Smooth muscle cell of the brain vasculature (primary cell): ENCODE measurements around the gene ERFE.
"Not testable (repeated sequence)": the region's sequence is repeated elsewhere in the genome, so short reads cannot be mapped to it uniquely, and the experiment has no call there.

Experiments
- DNase-seq: peaks from one replicate; pipeline ENCODE4 v3.0.0-alpha.2; 2012; ENCODE audit warnings: low read depth, low spot score

The ERFE gene

DNA sequence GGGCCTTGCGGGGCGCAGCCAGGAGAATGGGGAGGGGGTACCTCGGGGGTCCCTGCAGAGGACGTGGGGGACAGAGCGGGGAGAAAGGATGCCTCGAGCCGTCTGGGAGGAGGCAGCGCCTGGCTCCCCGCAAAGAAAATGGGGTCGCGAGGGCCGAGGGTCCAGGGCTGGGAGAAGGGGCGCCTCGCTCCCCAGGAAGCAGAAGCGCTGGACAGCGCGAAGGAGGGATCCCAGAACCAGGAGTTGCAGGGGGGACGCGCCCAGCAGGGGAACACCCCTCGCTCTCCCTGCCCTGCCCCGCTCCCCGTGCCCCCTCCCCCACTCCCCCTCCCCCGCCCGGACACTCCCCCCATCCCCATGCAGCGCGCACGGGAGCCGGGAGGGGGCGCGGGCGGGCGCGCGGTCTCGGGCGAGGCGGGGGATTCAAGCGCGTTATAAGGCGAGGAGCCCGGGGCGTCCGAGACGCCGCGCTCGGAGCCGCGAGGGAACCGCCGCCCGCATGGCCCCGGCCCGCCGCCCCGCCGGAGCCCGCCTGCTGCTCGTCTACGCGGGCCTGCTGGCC lies at the start of gene ERFE:
TSS of gene ERFE (plus strand) at position 462 of the 562 bp plus-strand sequence. CDS start at position 500, 38 bp downstream.
- no peak for DNase-seq

DNA sequence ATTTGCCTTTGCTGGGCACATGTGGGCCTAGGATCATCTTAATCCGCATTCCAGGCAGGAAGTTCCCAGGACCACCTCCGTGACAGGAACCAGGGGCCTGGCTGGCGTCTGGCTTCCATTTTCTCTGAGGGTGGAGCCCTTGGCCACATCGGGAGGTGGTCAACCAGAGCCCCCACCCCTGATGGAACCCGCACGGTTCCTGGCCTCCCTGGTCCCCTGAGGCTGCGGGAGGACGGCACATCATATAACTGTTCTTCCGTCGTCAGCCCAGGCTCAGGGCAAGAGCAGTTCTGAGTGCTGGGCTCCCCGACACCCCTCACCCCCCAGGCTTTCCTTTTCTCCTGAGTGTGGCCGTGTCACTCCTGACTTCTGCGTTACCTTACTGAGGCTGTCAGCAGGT lies 45.2 kb upstream of the ERFE start:
- DNase-seq = no peak

GRCh38 chr2:238114331-238114841 lies 44.4 kb upstream of the ERFE start:
- no peak for DNase-seq

GRCh38 chr2:238114851-238115660 lies 43.7 kb upstream of the ERFE start:
- DNase-seq = no peak

- DNase-seq = not testable (repeated sequence)
These were observed 43.1 kb upstream of the ERFE start for GRCh38 chr2:238115709-238116108.

DNA sequence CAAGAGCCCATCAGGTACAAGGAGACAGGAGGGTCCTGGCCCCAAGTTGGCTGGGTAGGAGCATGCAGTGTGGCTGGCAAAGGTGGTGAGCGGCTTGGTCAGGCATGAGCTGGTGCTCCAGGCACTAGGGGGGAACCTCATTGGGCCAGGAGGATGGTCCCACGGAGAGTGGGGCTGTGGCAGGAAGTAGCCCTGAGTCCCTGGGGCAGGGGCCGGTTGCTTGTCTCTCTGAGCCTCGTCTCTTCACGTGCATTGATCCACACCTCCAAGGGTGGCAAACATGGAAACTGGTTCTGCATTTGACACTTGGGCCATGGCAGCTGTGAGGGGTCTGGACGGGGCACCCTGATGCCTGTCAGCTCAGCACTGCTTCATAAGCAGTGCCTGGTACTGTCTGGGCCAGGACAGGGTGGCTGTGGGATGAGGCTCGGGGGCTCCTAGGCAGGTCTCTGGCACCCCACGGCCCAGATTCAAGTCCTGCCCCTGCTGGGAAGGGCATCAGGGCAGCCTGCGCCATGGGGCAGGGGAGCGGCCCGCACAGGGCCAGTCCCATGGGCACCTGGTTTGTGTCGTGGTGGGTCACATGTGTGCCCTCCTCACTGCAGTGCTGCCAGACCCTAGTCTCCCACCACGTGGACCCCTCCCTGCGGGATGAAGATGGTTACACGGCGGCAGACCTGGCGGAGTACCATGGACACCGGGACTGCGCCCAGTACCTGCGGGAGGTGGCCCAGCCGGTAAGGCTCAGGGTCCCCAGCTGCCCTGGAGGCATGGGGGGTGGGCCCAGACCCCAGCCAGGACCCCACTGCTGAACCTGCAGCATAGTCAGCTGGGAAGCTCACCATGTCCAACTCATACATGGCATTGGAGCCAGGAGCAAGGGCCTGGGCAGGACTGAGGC lies 42.2 kb upstream of the ERFE start:
- no peak for DNase-seq

DNA sequence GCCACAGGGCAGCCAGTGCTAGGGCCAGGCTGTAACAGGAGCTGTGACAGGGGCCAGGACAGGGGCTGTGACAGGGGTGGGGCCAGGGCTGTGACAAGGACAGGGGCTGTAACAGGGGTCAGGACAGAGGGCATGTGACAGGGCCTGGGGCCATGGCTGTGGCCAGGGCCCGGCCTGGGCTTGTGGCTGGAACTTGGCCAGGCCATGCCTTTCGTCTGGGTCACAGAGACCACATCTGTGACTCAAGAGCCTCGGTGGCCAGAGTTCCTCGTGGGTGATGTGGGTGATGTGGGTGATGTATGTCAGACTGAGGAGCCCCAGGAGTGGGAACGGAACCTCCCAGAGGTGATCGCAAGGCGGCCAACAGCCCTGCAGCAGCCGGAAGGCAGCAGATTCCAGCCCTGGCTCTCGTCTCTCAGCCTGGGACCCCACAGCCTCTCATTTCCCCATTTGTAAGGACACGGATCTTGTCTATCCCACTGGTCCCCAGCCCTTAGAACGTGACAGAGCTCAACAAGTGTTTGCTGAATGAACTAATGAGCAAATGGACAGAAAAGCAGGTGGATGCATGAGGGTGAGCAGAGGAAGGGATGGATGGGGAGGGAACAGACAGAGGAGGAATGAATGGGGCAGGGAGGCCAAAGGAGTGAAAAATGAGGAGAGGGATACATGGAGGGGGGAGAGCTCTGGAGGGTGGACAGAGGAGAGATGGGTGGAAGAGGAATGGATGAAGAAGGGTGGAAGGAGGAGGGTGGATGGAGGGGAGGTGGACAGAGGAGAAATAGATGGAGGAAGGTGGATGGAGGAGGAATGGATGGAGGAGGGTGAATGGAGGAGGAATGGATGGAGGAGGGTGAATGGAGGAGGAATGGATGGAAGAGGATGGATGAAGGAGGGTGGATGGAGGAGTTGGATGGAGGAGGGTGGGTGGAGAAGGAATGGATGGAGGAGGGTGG lies 41.3 kb upstream of the ERFE start:
- DNase-seq = no peak

- no peak for DNase-seq
These were observed 38.9 kb upstream of the ERFE start for GRCh38 chr2:238119756-238120462.

GRCh38 chr2:238120463-238121298 lies 38.1 kb upstream of the ERFE start:
- DNase-seq = no peak

DNA sequence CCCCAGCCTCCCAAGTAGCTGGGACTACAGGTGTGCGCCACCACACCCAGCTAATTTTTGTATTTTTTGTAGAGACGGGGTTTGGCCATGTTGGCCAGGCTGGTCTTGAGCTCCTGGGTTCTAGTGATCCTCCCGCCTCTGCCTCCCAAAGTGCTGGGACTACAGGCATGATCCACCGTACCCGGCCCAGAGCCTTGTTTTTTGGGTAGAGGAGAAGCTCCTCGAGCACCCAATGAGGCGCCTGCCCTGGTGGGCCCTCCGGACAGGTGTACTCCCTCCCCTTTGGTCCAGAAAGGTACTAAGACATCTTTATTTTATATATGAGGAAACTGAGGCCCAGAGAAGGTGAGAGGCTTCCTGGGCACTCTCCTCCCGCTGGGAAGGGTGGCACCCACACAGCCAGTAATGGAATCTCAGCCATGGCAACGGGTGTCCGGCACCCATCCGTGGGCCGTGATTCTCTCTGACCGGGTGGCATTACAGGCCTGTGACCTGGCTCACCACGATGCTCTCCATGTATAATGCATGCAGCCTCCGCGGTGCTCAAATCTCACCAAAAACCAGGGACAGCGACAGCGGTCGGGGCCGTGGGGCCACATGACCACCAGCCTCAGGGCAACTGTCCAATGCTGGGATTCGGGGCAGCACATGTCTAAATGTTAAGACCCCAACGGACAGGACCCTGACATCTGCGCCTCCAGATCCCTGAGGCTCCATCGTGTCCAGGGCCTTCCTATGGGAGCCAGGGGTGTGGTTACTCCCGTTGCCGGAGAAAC lies 37.1 kb upstream of the ERFE start:
- no peak for DNase-seq

GRCh38 chr2:238122287-238123217 lies 36.2 kb upstream of the ERFE start:
- no peak for DNase-seq

DNA sequence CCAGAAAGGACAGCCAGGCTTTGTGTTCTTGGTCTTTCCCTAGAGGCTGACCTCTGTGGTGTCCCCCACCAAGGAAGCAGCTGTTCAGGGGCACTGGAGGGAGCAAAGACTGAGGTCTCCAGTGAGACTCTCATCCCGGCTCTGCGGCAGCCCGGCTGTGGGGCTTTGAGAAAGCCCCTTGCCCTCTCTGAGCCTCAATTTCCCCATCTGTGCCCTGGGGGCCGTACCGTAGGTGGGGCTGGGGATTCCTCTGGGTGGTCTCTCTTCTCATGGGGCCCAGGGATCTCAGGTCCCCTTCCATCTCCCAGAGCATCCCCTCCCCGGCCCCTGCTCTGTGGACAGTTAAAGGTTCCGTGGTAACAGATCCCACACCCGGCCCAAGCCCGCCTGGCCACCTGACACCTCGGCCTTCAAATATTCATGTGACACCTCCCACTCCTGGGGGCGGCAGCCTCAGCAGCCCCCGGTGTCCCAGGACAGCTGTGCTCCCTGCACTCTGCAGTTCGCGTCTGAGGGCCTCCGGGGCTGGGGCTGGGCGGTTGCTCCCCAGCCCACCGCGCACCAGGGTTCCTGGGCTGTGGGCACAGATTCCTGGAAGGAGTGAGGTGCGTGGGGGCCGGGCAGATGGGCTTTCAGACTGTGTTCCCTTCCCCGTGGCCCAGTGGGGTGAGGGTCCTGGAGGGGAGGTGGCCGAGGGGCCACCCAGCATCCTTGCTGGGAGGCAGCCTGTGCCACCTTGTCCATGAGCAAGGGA lies 35.4 kb upstream of the ERFE start:
- no peak for DNase-seq

DNA sequence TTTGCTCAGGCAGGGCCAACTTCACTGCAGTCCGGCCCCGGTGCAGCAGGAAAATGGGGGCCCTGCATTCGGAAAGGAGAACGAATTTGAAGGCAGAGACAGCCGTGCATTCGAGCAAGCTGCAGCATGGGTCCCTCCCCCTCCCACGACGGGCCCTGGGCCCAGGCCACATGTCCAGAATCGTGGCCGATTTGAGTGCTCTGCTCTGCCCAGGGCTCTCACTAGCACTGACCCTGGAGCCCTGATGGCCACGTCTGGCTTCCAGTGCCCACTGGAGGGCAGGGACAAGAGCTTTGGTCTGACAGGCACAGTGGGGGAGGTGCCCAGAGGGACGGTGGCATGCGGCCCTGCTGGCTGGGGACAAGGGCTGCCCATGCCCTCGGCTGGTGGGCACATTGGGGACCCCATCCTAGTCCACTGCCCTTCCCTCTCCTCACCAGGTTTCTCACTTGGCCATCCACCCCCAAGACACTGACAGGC lies 34.7 kb upstream of the ERFE start:
- no peak for DNase-seq

- no peak for DNase-seq
These were observed 34.2 kb upstream of the ERFE start for GRCh38 chr2:238124488-238125126.

DNA sequence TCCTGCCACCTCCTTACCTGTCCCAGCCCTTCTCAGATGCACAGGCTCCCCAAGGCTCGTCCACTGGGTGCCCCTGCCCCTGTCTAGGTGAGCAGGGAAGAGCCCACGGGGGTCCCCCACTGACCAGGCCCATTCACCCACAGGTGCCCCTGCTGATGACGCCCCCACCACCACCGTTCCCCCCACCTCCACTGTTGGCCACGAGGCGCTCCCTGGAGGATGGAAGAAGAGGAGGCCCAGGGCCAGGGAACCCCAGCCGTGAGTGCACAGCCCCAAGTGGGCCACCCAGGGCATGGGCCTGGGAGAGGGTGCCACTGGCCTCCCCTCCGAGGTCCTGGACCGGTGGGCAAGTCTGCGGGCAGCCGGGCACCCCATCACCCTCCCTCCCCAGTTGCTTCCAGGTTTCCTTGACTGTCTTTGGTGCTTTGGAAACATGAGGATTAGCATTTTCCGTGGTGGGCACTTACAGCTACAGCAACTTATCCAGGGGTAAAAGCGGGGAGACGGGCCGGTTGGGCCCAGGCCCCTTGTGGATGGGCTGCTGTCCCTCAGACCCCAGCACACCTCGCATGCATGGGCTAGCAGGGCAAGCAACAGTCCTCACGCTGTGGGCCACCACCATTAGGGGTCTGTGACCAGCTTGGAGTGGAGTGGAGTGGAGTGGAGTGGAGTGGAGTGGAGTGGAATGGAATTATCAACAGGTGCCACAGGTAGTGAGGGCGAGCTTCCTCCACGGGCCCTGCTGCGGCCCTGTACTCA lies 33.5 kb upstream of the ERFE start:
- no peak for DNase-seq
